ENCODE data around the gene FBRSL1. TPM values are rescaled to one million over a fixed set of nuclear protein-coding genes. Genes with fewer than 3 reads are reported as not detected.

FBRSL1 gene
- total and polyA plus RNA-seq, 9 donors: 3.2 to 69.5 (median 32.2) TPM

GRCh38 chr12:132481345-132481744, 8.6 kb upstream of the FBRSL1 start:
- H3K4me1 ChIP-seq (ENCODE audit: insufficient read depth): no peaks in the 10 kb centered on the region
- no peaks in the 10 kb centered on the region for H3K36me3 ChIP-seq
- intact Hi-C loops (cut with DNase I): no loop called here
- 75 to 81% (median 80%) methylated on average over 11 of the region's 11 CpGs for WGBS, 3 donors
- no peak for DNase-seq
- no peak overlapping the region for H3K4me3 ChIP-seq
- H3K9me3 ChIP-seq: no peaks in the 10 kb centered on the region
- no peaks in the 10 kb centered on the region for H3K27me3 ChIP-seq
- no peak for TF ChIP-seq POLR2A (IDR thresholded peaks at IDR 0.05)
- TF ChIP-seq, protein P1, sequence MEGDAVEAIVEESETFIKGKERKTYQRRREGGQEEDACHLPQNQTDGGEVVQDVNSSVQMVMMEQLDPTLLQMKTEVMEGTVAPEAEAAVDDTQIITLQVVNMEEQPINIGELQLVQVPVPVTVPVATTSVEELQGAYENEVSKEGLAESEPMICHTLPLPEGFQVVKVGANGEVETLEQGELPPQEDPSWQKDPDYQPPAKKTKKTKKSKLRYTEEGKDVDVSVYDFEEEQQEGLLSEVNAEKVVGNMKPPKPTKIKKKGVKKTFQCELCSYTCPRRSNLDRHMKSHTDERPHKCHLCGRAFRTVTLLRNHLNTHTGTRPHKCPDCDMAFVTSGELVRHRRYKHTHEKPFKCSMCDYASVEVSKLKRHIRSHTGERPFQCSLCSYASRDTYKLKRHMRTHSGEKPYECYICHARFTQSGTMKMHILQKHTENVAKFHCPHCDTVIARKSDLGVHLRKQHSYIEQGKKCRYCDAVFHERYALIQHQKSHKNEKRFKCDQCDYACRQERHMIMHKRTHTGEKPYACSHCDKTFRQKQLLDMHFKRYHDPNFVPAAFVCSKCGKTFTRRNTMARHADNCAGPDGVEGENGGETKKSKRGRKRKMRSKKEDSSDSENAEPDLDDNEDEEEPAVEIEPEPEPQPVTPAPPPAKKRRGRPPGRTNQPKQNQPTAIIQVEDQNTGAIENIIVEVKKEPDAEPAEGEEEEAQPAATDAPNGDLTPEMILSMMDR (IDR thresholded peaks at IDR 0.05): no peak
- H3K27ac ChIP-seq: no peak overlapping the region

- peak in 2 of 5 donors; percentile 10 to 20 for DNase-seq
- intact Hi-C loops (cut with DNase I): no loop called here
- no peaks in the 10 kb centered on the region for H3K27me3 ChIP-seq
- H3K27ac ChIP-seq: no peak overlapping the region
- TF ChIP-seq POLR2A (IDR thresholded peaks at IDR 0.05) (no peak), EP300 (IDR thresholded peaks at IDR 0.05) (no peak)
- TF ChIP-seq, protein P1 (IDR thresholded peaks at IDR 0.05): no peak
- no peaks in the 10 kb centered on the region for H3K4me1 ChIP-seq (ENCODE audit: insufficient read depth)
- WGBS, 3 donors: 80 to 83% (median 82%) methylated on average over 31 of the region's 31 CpGs
- no peak overlapping the region for H3K4me3 ChIP-seq
- H3K9me3 ChIP-seq: no peaks in the 10 kb centered on the region
- H3K36me3 ChIP-seq: no peaks in the 10 kb centered on the region
Observed at GRCh38 chr12:132481771-132482745, 7.9 kb upstream of the FBRSL1 start.

DNA sequence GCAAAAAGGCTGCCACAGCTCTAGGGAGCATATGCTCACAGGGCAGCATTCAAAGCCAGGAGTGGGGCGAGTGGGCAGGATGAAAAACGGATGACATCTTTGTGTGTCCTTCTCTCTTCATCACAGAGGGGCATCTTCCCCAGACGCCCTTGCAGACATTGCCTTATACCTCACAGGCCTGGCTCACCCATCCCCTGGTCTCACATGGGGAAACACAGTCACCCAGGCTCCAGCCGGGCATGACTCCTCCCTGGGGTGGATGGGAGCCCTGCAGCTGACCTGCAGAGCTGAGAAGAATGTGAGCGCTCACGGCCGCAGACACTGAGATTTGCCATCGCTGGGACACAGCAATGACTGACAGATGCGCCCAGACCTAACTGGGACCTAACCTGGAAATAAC, 7.2 kb upstream of the FBRSL1 start:
- H3K9me3 ChIP-seq: no peaks in the 10 kb centered on the region
- peak in 2 of 5 donors; percentile 1 to 11 for DNase-seq
- WGBS, 3 donors: 86 to 88% (median 87%) methylated on average over 9 of the region's 9 CpGs
- TF ChIP-seq POLR2A (IDR thresholded peaks at IDR 0.05) (no peak), EP300 (IDR thresholded peaks at IDR 0.05) (no peak)
- TF ChIP-seq, protein P1 (IDR thresholded peaks at IDR 0.05): no peak
- H3K27ac ChIP-seq: no peak overlapping the region
- no peaks in the 10 kb centered on the region for H3K27me3 ChIP-seq
- H3K4me3 ChIP-seq: no peak overlapping the region
- intact Hi-C loops (cut with DNase I): no loop called here
- no peaks in the 10 kb centered on the region for H3K4me1 ChIP-seq (ENCODE audit: insufficient read depth)
- no peaks in the 10 kb centered on the region for H3K36me3 ChIP-seq

DNA sequence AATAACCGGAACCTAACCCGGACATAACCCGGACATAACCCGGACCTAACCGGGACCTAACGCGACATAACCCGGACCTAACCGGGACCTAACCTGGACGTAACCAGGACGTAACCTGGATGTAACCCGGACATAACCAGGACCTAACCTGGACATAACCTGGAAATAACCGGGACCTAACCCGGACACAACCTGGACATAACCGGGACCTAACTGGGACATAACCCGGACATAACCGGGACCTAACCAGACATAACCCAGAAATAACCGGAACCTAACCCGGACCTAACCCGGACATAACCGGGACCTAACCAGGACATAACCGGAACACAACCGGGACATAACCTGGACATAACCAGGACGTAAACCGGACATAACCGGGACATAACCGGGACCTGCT, 6.7 kb upstream of the FBRSL1 start:
- Histone ChIP-seq H3K9me3 (no peaks in the 10 kb centered on the region), H3K27me3 (no peaks in the 10 kb centered on the region), H3K36me3 (no peaks in the 10 kb centered on the region), H3K4me3 (no peak overlapping the region), H3K27ac (no peak overlapping the region), H3K4me1 (ENCODE audit: insufficient read depth) (no peaks in the 10 kb centered on the region)
- WGBS, 3 donors: 95% methylated on average over 27 of the region's 27 CpGs
- no peak for TF ChIP-seq EP300 (IDR thresholded peaks at IDR 0.05)
- TF ChIP-seq POLR2A (IDR thresholded peaks at IDR 0.05): no peak
- TF ChIP-seq, protein P1 (IDR thresholded peaks at IDR 0.05): no peak
- intact Hi-C loops (cut with DNase I): no loop called here
- DNase-seq: peak in 2 of 5 donors; percentile 12 to 13

All from ovary (tissue), 9 donors.